Measurements from ENCODE around the gene INO80D.
"Not testable (repeated sequence)": the region's sequence is repeated elsewhere in the genome, so short reads cannot be mapped to it uniquely, and the experiment has no call there.

- not testable (repeated sequence) for TF ChIP-seq POLR2AphosphoS5, POLR2A, CTCF, EP300 (IDR thresholded peaks at IDR 0.05)
Observed at GRCh38 chr2:205976934-205977659, 108.9 kb downstream of the INO80D start.
